UCSD-AML1 (cell line): Measurements from ENCODE around the gene NCOA1.
"Not testable (repeated sequence)": the region's sequence is repeated elsewhere in the genome, so short reads cannot be mapped to it uniquely, and the experiment has no call there.

Source experiments
- DNase-seq: peaks from one replicate; lab custom pipeline; 2025; ENCODE audit not compliant: unreplicated experiment; lab: John Stamatoyannopoulos, UW

The NCOA1 gene

DNA sequence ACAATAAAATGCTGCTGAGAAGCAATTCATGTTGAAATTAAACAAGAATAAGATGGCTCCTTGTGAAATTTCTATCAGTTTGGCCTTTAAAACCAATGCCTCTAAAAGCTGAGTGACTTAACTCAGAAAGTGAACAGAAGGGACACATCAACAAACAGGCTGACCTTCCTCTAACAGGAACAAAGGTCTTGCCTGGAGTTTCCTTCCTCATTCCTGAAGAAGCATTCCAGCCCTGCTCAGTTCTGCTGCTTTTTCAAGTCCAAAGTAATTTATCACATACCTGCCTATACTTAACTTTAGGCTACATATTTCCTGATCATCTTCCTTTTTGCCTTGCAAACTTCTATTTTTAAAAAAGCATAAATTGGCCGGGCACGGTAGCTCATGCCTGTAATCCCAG is 288.1 kb downstream of the NCOA1 start:
- no peak for DNase-seq

DNA sequence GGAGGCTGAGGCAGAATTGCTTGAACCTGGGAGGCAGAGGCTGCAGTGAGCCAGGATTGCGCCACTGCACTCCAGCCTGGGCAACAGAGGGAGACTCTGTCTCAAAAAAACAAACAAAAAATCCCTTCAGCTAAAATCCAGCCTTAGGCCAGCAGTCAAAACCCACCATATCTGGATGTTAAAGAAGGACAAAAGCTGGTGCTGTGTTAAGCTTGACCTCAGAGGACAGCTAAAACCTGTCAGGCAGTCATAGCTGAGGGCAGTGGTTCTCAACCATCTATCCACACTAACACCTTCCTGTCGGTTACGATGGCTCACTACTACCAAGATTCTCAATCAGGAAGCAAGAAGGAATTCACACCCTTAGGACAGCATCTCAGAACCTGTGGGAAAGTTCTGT is 292.6 kb downstream of the NCOA1 start:
- no peak for DNase-seq

DNA sequence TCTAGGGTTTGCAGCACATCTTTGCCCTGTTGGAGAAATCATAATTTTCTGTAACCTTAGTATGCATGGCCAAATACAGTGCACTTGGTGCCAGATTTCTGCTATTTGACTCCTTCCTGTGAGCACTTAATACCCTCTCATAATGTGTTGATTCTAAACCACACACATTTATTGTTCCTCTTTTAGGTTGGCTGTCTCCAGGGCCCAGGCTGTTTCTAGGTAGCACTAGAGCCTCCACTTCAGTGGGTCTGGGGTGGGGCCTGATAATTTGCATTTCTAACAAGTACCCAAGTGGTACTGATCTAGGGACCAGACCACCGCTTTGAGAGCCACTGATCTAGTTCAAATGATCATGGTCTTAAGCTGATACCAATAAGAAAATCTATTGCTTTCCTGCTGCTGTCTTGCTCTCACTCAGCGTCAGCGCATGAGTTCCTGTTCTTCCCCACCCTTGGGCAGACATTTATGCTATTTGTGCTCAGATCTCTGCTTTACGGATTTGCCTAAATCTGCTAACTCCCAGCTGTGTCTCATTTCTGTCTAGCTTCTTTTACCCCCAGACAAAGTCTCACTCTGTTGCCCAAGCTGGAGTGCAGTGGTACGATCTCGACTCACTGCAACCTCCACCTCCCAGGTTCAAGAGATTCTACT is 294.7 kb downstream of the NCOA1 start:
- DNase-seq, result peak; percentile 22

DNA sequence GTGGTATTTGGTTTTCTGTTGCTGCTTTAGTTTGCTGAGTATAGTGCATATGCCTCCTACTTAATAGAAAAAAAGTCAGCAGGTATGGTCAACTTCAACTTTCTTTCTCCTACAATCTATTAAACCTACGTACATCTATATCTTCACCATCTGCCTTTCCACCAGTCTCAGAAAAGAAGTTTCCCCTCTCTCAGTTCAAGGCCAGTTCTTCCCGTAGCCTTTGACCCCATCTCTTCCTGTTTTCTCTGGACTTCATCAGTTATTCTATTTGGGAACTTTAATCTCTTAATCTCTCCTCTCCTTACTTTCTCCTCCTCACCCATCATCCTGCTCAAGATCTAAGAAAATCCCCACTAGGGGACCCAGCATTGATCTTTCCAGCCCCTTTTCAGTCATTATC is 296.5 kb downstream of the NCOA1 start:
- no peak for DNase-seq

DNA sequence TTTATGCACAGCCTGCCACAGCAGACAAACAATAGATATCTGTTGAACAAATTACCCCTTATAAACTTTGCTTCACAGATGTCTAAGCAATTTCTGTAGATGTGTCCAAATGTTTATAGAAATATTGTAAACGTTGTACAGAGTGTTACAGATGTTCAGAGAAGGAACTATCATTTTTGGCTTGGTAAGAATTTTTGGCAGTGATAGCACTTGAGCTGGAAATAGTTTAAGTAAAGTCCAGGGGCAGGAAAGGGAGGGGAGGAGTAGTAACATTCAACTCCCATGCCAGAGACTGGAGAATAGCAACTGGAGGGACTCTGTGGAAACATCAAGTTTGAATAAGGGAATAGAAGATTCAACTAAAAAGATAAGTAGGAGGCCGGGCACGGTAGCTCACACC is 297.8 kb downstream of the NCOA1 start:
- DNase-seq, result no peak

DNA sequence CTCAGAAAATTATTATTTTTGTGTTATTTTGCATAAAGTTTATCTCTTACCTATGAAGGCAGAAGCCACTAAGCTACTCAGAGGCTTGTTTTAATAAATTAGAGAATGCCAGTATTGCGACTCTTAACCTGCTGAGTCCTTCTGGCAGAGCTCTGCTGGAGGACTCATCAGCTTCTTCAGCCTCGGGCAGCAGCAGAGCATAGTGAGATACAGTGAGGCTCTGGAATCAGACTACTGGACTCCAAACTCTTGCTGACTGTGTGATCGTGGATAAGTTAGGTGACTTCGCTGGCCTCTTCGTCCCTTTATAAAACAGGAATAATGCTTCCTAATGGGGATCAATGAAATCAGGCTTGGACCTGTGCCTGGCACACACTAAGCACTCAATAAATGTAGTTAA is 300.4 kb downstream of the NCOA1 start:
- DNase-seq, result no peak

DNA sequence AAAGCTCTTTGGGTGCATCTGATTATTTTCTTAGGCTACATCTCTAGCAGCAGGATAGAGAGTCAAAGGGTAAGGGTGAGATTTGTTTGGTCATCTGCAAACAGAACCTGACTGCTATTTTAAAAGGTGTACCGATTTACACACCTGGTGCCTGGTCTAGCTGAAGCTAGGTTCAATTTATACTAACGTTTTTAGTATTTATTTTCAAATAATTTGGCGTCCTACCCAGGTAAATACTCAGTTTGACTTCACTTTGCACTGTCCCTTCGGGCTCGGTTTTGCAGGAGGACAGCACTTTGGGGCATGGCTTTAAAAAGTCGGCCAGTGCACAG is 301.5 kb downstream of the NCOA1 start:
- no peak for DNase-seq

DNA sequence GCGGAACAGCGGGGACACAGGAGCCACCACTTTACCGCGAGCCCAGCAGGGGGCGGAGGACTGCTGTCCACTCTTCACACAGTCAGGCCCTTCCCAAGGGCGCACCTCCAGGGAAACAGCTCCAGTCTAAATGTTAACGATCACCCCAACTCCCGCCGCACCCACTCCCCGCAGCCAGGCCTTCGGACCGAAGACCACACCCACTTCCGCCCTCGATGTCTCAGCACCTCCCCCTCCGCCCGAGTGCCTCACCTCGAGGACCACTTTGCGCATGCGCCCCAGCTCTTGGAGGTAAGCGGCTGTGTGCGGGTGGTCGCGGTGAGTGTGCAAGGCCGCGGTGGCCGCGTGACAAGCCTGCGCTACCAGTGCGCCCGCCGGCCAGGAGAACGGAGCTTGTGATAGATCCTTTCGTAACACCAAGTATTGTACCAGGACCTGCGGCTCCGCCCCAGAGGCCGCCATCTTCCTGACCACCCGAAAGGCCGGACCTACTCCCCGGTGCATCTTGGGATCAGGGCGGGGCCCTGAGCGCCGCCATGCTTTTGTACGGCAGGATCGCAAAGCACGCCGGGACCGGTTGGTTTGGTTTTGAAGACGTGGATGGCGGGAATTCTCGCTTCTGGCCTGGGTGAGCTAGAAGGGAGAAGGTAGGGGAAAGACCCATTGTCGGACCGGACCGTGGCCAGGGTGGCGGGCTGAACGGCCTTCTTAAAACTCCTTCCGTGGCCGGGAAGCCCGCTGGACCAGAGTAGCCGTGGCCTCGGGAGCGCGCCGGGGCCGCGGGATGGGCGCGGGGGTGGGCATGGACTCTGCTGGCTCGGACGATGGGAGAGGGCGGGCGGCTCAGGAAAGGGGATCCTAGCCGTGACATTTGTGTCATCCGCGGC is 302.1 kb downstream of the NCOA1 start, which contains the start of the genes CENPO and PTRHD1:
CENPO (plus strand) TSS at position 552 of the 887 bp plus-strand sequence. CDS start 495 bp downstream, outside the sequence.
PTRHD1 (minus strand) TSS at position 518 of the 887 bp plus-strand sequence; CDS start at position 504, 14 bp downstream.
- peak; percentile 98 for DNase-seq

DNA sequence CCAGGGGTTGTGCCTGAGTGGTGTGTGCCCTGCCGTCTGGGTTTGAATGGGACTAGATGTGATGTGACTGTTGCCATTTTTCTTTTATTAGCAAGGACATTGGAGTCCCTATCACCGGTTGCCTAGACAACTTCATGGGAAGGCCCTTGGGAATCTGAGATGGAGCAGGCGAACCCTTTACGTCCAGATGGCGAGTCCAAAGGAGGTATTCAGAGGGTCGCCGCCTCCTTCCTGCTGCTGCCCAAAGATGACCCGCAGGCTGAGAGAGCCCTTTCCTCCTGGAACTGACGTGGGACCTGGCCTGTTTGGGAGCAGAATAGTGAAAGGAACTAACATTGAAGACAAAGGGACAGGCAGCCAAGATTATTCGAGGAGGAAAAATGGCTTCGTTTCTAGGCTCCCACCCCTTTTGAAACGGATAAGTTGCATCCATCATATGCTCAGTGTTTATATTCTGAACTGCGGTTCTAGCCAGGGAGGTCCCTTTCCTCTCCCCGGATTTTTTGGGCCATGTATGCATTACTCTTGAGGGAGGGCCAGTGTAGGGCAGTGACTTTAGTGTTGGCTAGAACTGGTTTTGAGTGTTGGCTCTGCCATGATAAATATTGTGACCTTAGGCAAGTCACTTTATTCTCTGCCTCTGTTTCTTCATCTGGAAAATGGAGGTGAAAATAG is 302.8 kb downstream of the NCOA1 start:
- DNase-seq, result peak; percentile 57

DNA sequence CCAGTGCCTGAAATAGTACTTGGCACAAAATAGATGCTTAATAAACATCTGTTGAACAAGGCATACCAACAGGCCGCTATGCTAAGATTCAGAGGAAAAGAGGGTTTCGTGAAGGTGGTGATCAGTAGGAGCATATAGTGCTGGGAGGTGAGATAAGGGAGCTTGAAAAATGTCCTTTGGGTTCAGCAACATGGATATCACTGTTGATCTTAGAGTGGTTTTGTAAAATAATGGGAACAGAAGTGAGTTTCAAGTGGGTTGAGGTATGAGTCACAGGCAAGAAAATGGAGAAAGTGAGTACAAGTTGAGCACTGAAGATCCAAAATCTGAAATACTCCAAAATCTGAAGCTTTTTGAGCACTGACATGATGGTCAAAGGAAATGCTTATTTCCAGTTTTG is 306.6 kb downstream of the NCOA1 start:
- no peak for DNase-seq

DNA sequence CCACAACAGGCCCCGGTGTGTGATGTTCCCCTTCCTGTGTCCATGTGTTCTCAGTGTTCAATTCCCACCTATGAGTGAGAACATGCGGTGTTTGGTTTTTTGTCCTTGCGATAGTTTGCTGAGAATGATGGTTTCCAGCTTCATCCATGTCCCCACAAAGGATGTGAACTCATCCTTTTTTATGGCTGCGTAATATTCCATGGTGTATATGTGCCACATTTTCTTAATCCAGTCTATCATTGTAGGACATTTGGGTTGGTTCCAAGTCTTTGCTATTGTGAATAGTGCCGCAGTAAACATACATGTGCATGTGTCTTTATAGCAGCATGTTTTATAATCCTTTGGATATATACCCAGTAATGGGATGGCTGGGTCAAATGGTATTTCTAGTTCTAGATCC is 309.4 kb downstream of the NCOA1 start:
- not testable (repeated sequence) for DNase-seq

DNA sequence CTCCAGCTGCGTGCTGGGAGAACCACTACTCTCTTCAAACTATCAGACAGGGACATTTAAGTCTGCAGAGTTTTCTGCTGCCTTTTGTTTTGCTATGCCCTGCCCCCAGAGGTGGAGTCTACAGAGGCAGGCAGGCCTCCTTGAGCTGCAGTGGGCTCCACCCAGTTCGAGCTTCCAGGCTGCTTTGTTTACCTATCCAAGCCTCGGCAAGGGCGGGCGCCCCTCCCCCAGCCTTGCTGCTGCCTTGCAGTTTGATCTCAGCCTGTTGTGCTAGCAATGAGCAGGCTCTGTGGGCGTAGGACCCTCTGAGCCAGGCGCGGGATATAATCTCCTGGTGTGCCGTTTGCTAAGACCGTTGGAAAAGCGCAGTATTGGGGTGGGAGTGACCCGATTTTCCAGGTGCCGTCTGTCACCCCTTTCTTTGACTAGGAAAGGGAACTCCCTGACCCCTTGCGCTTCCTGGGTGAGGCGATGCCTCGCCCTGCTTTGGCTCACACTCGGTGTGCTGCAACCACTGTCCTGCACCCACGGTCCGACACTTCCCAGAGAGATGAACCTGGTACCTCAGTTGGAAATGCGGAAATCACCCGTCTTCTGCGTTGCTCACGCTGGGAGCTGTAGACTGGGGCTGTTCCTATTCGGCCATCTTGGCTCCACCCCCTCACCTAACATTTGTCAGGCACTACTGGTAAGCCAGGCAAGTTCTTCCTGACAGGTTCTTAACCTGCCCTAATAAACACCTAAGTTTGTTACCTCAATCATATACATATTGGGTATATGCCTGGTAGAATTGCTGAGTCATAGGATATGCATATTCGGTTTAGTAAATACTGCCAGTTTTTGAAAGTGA is 315.0 kb downstream of the NCOA1 start:
- DNase-seq, result not testable (repeated sequence)

DNA sequence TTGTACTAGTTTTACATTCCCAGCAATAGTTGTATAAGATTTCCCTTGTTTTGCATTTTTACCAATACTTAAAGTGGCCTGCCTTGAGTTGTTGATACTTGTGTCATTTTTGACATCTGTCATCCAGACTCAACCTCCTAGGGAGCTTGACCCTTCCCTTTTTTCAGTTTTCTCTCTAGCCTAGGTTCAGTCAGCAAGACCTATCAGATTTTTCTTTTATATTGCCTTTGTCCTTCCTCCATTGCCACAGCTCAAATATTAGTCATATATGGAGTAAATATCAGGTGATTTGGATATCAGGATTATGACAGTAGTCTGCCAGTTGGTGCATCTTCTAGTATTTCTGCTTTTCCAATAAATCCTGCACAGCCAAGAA is 315.6 kb downstream of the NCOA1 start:
- no peak for DNase-seq

DNA sequence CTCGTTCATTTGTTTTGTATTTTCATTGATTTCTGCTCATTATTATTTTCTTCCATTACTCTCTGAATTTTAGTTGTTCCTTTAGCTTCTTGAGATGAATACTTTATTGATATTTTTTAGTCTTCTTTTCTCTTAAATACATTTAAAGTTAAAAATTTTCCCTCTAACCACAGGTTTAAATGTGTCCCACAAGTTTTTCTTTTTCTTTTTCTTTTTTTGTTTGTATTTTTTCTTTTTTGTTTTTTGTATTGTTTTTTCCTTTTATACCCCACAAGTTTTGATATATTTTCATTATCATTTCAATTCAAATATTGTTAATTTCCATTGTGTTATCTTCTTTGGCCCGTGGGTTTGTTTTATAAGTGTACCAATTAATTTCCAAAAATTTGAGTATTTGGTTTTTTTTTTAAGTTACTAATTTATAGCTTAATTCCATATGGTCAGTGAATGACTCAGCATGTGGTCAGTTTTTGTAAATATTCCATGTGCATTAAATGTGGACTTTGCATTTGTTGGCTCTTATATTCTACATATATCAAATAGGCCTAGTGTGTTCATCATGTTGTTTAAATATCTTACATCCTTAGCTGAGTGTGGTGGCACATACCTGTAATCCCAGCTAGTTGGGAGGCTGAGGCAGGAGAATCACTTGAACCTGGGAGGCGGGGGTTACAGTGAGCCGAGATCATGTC is 318.4 kb downstream of the NCOA1 start:
- DNase-seq, result no peak

DNA sequence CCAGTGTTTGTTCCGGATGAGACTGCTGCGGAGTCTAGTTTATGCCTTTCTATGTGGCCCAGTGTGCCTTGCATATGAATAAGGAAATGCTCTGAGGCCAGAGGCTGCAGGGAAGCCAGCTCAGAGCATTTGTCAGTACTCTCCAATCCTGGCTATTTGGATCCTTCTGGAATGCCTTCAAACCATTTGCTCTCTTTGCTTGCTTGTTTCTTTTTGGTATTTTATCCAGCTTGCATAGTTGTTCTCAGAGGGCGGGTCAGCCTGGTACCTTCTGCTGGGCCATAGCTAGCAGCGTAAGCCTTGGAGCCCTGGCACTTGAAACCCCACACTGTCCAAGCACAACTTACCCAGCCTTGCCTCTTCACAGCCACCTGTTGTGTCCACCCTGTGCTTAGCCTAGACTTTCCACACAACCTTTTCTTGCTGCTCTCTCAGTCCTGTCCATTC is 322.7 kb downstream of the NCOA1 start:
- DNase-seq, result no peak

DNA sequence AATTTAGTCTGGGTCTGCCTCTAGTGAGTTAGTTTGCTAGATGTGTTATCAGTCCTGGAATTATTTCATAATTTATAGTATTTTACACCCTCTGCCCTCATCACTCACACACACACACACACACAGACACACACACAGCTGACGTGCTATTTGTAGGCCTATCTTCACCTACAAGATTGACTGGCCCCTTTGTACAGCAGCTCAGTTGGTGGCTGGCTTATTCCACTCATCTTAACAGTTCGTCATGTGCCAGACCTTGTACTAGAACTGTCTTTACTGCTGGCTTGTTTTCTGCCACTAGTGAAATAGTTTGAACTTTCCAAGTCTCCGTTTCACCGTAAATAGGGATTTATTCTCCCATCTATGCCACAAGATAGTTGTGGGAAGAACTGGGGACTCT is 323.5 kb downstream of the NCOA1 start:
- no peak for DNase-seq

DNA sequence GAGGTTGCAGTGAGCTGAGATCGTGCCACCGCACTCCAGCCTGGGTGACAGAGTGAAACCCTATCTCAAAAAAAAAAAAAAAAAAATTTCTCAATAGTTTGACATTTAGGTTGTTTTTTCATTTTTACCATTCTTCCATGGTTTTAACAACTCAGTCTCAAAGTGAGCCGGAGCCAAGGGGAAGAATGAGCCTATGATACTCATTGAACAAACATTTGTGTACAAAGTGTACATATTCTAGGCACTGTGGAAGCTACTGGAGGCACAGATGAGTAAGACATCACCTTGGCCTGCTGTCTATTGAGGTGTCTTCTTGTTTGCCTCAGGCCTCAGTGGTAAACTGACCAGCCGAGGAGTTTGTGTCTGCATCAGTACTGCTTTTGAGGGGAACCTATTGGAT is 324.1 kb downstream of the NCOA1 start:
- no peak for DNase-seq

DNA sequence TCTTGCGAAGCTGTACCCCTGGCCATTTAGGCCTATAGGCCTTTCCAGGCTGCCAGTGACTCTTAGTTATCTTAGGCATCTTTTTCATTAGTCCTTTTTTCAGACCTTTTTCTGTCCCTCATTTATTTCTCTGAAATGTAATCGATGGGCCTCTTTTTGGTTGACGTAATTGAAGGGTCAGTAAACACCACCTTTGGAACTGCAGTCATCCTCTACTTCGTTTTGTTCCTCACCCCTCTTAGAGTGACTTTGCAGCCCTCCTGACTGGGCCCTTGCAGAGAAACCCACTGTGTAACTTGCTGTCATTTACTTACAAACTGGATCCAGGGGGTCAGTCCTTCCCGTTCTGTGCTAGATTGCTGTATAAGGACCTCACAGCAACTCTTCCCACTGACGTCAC is 325.4 kb downstream of the NCOA1 start:
- DNase-seq, result no peak

DNA sequence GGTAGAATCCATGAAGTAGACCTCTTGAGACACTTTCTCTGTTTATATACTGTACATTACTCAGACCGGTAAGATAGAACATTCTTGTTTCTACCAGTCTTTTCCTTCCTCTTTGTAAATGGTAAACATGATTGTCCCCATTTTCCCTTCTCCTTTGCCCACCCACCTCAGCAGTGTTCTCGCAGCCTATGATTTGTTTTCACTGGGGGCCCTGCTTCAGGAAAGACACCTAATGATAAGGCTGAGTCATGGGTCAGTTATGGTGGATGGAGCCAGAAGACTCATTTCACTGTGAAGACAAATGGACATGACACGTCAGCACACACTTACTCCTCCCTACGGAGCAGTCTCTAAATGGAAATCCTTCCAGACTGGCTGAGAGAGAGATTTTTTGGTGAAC is 325.8 kb downstream of the NCOA1 start:
- DNase-seq, result no peak

DNA sequence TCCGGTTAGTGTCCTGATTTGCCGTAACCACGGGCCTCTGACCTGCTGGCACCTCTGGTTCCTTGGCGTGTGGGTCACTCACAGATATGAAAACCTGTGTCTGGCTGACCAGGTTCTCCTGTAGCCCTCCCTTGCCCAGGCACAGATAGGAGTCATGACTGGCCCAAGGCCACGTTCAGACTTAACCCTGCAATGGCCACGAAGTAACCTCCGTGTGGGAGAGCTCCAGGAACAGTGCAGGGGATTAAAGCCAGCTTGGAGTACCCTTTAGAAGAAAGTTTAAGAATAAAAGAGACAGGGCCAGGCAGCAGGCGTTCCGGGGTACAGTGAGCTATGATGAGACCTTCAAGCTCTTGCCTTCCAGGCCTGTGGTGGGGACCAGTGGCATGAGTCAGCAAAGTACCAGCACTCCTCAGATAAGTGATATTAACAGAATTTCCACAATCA is 327.7 kb downstream of the NCOA1 start:
- DNase-seq, result no peak
